HG03378 (cell line): ENCODE data around the gene PER1.
A peak's percentile ranks its signal among the peaks of the same experiment; 100 is the strongest.

Experiments
- ATAC-seq: cut with Tn5 transposase; IDR thresholded peaks from one replicate; pipeline ENCODE4 v1.9.1; 2021; ENCODE audit warnings: mild to moderate bottlenecking, moderate library complexity; ENCODE audit not compliant: unreplicated experiment

The PER1 gene

GRCh38 chr17:8153525-8153956, 1.3 kb upstream of the PER1 start:
- ATAC-seq, result no peak

GRCh38 chr17:8153031-8153451, 837 bp upstream of the PER1 start:
- ATAC-seq, result no peak

GRCh38 chr17:8151641-8152111, 528 bp downstream of the PER1 start:
- ATAC-seq, result no peak

DNA sequence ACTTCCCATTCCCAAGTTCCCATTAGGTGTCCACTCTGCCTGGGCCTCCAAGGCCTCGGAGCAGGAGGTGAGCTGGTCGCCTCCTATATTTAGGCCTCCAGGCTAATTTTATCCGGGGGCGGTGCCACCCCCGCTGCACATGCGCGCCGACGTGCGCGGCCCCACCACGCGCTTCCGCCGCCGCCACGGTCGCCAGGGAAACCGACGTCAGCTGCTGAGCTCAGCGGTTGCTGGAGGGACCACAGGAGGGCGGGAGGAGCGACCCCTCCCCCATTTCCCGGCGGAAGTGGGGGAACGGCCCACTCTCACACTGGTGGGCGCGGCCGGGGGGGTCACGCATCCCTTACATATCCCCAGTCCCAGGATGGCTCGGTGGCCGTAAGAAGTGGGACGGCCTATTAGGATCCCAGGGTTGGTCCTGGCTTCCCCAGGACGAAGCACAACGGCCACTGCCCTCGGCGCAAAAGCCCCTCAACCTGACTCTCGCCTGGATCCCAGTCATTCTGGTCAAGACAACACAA, 1.0 kb downstream of the PER1 start:
- ATAC-seq, result peak; percentile 39

GRCh38 chr17:8150194-8151119, 1.7 kb downstream of the PER1 start:
- ATAC-seq, result no peak

DNA sequence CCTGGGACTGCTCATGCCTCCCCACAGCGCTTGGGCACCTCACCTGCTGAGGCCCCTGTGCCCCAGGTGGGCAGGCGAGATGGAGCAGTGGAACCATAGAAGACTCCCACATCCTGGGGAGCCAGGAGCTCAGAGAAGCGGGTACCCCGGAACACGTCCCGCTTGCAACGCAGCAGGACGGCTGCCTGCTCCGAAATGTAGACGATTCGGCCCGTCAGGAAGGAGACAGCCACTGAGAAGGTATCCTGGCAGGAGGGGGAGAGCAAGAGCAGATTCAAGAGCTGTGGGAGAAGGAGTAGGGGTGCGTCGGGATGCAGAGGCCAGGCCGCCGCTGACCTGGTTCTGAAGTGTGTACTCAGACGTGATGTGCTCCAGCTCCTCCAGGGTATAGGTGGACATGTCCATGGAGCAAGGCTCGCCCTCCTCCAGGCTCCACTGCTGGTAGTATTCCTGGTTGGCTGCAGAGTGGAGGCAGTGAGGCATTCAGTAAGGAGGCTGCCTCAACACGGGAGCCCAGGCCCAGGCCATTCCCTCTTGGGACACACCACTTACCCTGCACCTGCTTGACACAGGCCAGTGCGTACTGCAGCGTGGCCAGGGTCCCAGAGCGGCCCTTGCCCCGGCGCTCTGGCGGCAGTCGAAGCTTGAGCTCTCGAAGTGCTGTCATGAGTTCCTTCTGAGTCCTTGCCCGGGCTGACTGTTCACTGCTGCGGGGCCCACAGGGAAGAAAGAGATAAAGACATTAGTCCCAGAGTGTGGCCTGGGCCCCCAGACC, 2.6 kb downstream of the PER1 start:
- no peak for ATAC-seq

- no peak for ATAC-seq
Measured at GRCh38 chr17:8148560-8148959, 3.6 kb downstream of the PER1 start.

DNA sequence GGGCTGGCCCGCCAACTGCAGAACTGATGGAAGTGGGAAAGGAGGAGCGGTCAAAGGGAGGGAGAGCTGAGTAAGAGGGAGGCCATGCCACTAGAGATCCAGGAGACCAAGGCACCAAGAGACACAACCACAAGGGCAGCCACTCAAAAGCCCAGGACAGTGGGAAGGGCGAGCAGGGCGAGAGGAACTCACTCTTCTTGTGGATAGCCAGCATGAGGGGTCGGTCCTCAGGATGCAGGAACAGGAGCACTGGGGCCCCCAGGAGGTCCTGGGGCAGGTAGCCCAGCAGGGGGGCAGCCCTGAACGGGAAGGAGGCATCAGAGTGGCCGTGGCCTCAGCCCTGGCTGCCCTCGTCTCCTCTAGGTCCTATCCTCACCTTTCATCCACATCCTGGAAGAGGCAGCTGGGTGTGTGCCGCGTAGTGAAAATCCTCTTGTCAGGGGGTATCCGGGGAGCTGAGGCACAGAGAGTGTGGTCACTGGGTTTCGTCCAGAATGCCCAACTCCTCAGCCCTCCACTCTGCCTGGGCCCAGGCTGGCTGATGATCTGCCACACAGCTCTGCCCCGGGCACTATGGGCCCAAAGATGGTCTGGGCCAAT, 4.3 kb downstream of the PER1 start:
- no peak for ATAC-seq

DNA sequence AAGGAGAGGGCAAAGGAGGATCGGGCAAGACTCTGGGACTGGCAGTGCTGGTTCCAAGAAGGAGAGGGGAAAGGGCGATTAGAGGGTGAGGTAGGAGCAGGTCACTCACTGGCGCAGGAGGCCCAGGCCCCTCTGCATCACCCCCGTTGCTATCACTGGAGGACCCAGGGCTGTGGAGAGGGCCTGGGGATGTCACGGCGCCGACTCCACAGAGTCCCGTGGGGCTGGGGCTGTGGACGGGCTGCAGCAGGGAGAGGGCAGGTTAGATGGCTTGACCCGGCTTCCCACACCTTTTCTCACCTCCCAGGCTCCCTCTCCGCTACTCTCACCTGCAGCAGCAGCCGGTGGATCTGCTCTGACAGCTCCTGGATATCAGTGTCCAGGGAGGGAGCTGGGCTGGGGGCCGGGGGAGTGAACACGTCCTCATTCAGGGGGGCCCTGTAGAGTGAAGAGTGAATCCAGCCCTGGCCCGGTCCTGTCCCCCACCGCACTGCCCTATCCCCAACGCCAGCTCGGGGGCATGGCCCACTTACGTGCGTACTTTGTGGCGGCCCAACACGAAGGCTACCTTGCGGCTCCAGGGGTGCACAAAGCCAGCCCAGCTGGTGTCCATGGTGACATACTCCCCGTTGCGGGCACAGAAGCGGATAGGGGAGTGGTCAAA, 4.9 kb downstream of the PER1 start:
- ATAC-seq, result no peak

DNA sequence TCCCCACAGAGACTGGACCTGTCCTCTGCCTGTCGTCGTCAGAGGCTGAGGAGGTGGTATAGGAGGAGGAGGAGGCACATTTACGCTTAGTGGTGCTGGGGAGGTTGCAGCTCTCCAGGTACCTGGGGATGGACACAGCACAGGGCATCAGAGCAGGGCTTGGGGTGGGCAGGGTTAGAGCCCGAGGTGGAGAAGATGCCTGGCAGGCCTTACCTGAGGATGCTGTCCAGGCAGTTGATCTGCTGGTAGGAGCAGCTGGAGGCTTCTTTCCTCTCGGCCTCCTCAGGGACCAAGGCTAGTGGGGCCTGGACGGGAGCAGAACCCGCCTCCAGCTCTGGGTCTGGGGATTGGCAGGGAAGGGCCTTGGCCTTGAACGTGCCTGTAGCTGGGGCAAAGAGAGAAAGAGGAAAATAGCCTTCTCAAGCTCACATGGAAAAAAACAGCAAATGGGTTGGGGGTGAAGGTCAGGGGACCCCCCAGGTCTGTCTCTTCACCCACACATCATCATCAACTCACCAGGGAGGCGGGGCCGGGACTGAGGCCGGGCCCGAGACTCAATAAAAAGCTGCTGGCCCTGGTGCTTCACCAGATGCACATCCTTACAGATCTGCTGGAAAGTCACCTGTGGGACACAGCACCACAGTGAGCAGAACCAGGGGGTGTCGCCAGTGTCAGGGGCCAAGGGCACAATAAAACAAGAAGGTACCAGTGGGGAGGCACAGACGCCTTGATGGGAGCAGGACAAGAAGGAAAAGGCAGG, 5.6 kb downstream of the PER1 start:
- ATAC-seq, result no peak

- ATAC-seq, result no peak
Measured at GRCh38 chr17:8145811-8146210, 6.4 kb downstream of the PER1 start.

GRCh38 chr17:8144401-8145231, 7.6 kb downstream of the PER1 start:
- ATAC-seq, result no peak

GRCh38 chr17:8143581-8144400, 8.4 kb downstream of the PER1 start:
- no peak for ATAC-seq

- ATAC-seq, result no peak
Measured at GRCh38 chr17:8142887-8143580, 9.2 kb downstream of the PER1 start.

GRCh38 chr17:8142158-8142886, 9.9 kb downstream of the PER1 start:
- ATAC-seq, result no peak

DNA sequence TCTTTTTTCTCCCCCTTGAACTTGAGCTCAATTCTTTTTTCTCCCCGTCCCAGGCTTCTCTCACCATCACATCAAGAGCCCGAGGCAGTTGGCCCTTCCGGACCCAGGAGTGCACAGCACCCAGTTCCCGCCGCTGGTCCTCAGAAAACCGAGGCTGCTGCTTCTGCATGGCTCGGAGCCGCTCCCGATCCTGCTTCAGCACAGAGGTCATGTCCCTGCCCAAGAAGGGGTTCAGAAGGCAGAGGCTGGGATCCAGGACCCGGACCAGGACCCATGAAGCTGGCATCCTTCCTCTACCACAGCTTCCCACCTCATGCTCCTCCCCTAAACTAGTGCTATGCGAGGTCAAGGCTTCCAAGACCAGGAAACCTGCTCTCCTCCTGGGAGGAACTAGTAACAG, 10.5 kb downstream of the PER1 start:
- no peak for ATAC-seq

DNA sequence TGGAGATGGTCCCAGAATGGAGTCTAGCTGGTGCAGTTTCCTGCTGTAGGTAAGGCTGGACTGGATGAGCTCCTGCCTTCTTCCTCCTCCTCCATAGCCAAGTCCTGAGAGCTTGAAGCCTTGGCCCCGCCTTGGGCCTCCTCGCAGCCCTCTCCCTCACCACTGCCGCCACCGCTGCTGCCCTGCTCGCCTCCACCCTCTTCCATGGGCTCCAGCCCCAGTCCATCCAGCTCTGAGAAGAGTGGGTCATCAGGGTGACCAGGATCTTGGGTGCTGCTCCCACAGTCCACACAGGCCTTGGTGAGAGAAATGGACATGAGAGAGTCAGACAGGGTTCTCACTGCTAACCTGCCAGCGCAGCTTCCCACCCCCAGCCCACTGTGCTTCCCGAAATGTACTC, 11.2 kb downstream of the PER1 start:
- no peak for ATAC-seq
